Lower lobe of right lung (tissue), 2 donors: ENCODE results near the gene CACNB2. TPM values are rescaled to one million over a fixed set of nuclear protein-coding genes. Genes with fewer than 3 reads are reported as not detected.

ENCODE experiments used
- ATAC-seq, 2 donors: fragments of 200-7000 bp; cut with Tn5 transposase; one replicate each; pipeline ENCODE4 v1.9.1; 2020 to 2022; ENCODE audit warnings: mild to moderate bottlenecking in 2 of 2, moderate library complexity in 2 of 2
- DNase-seq: peaks from one replicate; pipeline ENCODE4 v3.0.0-alpha.2; 2020
- H3K27ac ChIP-seq: fragments of 200-600 bp; one replicate; pipeline ENCODE4 v1.8.0; 2022
- H3K27me3 ChIP-seq: fragments of 200-600 bp; one replicate; pipeline ENCODE4 v1.8.0; 2022; ENCODE audit warnings: low read depth
- H3K36me3 ChIP-seq: fragments of 200-600 bp; one replicate; pipeline ENCODE4 v1.8.0; 2022; ENCODE audit warnings: mild to moderate bottlenecking
- H3K4me1 ChIP-seq: fragments of 200-600 bp; one replicate; pipeline ENCODE4 v1.8.0; 2022
- H3K4me3 ChIP-seq: fragments of 200-600 bp; one replicate; pipeline ENCODE4 v1.8.0; 2022; ENCODE audit warnings: mild to moderate bottlenecking
- H3K9me3 ChIP-seq: fragments of 200-600 bp; one replicate; pipeline ENCODE4 v1.8.0; 2022
- intact Hi-C: fragments of 100-400 bp; cut with DNase I; formaldehyde crosslinking; loops from one replicate; pipeline ENCODE4 v1.11.0; 2022
- total RNA-seq: library from RNA; stranded (reverse); fragmentation: NEBNext Ultra II Directional; extraction: Animal tissue kit (Norgen Biotek cat#: 25700); gene quantifications from one replicate; pipeline ENCODE4 v1.2.1, GENCODE V29; 2021
- TF ChIP-seq, protein P1 (sequence below): fragments of 200-600 bp; IDR thresholded peaks from one replicate; pipeline ENCODE4 v1.8.0; 2022; ENCODE audit warnings: antibody characterized with exemption, mild to moderate bottlenecking
- donor health status: DM: no; HTN: yes; CAD: no; lungs with severe emphysema.

The CACNB2 gene
- total RNA-seq, 1 donor from 2014 or later = 1.4 TPM

DNA sequence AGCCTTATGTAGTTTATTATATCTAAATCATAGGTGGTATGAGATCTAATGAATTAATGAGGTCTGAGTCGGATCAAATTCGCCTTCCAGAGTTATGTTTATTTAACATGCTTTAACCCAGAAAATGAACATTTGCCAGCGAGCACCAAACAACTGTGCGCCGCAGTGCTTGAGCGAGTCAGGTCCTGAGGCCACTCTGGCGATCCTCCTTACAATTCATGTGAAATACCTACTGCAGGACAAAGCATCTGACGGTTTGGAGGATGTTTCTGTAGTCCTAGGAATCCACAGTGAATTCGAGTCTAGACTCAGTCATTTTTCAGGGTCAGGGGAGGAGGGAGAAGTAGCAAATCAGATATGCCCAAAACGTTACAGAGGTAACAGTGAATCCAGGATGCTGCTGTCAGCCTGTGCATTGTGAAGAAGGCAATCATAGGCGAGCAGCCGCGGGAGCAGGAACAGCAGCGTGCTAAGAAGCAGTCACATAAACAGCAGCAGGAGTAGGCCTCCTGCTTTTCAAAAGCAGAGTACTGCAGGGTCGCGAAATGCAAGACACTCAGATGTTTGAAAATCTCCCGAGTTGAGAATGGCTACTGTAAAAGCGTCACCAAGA lies 120.2 kb downstream of the CACNB2 start:
- Histone ChIP-seq H3K36me3 (no peaks in the 10 kb centered on the region), H3K4me3 (no peak overlapping the region), H3K27ac (no peak overlapping the region), H3K9me3 (no peaks in the 10 kb centered on the region), H3K27me3 (no peaks in the 10 kb centered on the region), H3K4me1 (no peaks in the 10 kb centered on the region)
- DNase-seq = no peak
- intact Hi-C loops = no loop called here
- TF ChIP-seq, protein P1, sequence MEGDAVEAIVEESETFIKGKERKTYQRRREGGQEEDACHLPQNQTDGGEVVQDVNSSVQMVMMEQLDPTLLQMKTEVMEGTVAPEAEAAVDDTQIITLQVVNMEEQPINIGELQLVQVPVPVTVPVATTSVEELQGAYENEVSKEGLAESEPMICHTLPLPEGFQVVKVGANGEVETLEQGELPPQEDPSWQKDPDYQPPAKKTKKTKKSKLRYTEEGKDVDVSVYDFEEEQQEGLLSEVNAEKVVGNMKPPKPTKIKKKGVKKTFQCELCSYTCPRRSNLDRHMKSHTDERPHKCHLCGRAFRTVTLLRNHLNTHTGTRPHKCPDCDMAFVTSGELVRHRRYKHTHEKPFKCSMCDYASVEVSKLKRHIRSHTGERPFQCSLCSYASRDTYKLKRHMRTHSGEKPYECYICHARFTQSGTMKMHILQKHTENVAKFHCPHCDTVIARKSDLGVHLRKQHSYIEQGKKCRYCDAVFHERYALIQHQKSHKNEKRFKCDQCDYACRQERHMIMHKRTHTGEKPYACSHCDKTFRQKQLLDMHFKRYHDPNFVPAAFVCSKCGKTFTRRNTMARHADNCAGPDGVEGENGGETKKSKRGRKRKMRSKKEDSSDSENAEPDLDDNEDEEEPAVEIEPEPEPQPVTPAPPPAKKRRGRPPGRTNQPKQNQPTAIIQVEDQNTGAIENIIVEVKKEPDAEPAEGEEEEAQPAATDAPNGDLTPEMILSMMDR = no peak
- no peak for ATAC-seq

DNA sequence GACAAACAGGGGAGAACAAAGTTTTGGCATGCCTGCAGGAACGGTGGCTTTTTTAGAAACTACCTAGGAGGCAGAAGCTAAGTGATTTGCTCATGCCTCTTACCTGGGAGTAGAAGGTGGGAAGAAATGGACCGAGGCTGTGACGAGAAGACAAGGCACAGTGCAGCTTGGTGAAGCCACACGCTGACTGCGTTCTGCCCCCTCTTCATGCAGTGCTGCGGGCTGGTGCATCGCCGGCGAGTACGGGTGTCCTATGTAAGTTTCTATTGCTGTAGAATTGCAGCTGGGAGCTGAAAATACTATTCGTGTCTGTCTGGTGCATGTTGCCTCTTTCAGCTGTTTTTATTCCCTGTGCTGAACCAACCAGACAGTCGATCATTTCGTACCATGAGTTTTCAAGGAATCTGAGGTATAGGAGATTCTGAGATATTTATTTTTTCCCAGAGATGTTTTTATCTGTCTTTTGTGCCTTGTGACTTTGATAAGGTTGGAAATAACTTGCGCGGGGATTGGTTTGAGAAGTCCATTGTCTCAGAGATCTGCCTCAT lies 120.9 kb downstream of the CACNB2 start:
- ATAC-seq = no peak
- no peak overlapping the region for H3K4me3 ChIP-seq
- no peaks in the 10 kb centered on the region for H3K4me1 ChIP-seq
- no peaks in the 10 kb centered on the region for H3K27me3 ChIP-seq
- TF ChIP-seq, protein P1 = no peak
- intact Hi-C loops = no loop called here
- no peaks in the 10 kb centered on the region for H3K36me3 ChIP-seq
- H3K27ac ChIP-seq = no peak overlapping the region
- no peak for DNase-seq
- no peaks in the 10 kb centered on the region for H3K9me3 ChIP-seq

DNA sequence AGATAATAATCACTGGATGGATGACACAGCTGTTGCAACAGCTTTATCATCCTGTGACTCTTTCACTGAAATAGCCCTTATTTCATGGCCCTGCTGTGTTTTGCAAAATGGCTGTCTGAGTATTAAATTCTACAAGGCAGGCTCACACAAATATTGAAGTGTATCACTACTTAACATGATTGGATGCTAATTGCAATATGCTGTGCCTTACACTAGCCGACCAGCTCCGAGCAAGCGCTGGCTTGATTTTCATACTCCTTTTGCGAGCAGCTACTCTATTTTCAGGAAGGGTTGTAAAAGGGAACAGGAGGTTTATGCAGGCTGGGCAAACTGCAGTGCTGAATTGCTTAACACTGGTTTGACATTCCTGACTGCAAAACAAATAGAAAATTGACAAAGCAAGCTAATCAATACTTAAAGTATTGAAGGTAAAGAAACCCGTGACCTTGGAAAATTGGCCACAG lies 121.6 kb downstream of the CACNB2 start:
- Histone ChIP-seq H3K4me3 (no peak overlapping the region), H3K4me1 (no peaks in the 10 kb centered on the region), H3K9me3 (no peaks in the 10 kb centered on the region), H3K27me3 (no peaks in the 10 kb centered on the region), H3K36me3 (no peaks in the 10 kb centered on the region), H3K27ac (no peak overlapping the region)
- ATAC-seq = no peak
- intact Hi-C loops = no loop called here
- TF ChIP-seq, protein P1 = no peak
- DNase-seq = no peak

DNA sequence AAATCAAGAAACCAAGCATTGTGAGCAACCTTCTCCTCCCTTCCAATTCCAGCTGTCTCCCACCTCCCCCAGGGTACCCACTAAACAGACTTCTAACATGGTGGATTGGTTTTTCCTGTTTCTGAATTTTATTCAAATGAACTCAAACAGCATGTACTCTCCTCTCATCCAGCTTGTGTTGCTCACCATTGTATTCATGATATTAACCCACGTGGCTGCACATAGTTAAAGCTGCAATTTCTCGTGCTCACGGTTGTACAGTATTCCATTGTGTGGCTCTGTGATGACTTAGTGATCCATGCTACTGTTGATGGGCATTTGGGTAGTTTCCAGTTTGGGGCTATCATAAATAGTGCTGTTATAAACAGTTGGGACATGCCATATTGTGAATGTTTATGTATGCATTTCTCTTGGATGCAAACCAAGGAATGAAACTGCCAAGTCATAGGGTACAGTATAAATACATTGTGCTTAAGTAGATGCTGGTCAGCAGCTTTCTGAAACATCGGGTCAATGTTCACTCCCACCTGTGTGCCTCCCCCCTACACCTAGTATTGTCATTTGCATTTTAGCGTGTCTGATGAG lies 124.3 kb downstream of the CACNB2 start:
- H3K4me3 ChIP-seq = no peak overlapping the region
- no peaks in the 10 kb centered on the region for H3K27me3 ChIP-seq
- intact Hi-C loops = no loop called here
- ATAC-seq = no peak
- no peaks in the 10 kb centered on the region for H3K9me3 ChIP-seq
- TF ChIP-seq, protein P1 = no peak
- DNase-seq = no peak
- H3K27ac ChIP-seq = no peak overlapping the region
- no peaks in the 10 kb centered on the region for H3K36me3 ChIP-seq
- no peaks in the 10 kb centered on the region for H3K4me1 ChIP-seq

DNA sequence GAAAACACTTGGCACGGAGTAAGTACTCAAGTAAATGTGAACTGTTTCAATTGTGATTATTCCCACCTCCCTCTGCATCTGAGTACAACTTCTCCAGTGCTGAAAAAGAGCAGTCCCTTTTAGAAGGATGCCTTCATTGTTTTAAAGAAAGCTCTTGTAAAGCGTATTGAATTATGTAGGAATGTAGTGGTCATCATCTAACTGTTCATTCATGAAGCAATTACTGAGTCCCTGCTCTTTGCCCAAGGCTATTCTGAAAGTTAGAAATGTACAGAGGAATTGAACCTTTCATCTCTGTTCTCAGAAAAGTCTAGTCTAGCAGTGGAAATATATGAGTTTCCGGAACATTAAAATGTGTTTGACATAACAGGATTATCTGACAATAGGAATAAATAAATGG lies 127.8 kb downstream of the CACNB2 start:
- no peaks in the 10 kb centered on the region for H3K4me1 ChIP-seq
- H3K27ac ChIP-seq = no peak overlapping the region
- intact Hi-C loops = no loop called here
- no peaks in the 10 kb centered on the region for H3K27me3 ChIP-seq
- no peaks in the 10 kb centered on the region for H3K36me3 ChIP-seq
- DNase-seq (no peak), ATAC-seq (no peak)
- no peak overlapping the region for H3K4me3 ChIP-seq
- no peaks in the 10 kb centered on the region for H3K9me3 ChIP-seq
- TF ChIP-seq, protein P1 = no peak
